Endothelial cell of umbilical vein (primary cell): ENCODE results near the gene TSHZ1. TPM values are rescaled to one million over a fixed set of nuclear protein-coding genes. Genes with fewer than 3 reads are reported as not detected.

Experiments
- BruUV-seq: library from RNA; stranded (reverse); fragments of 400-500 nt; replicated peaks from 2 replicates; lab custom pipeline; 2021; lab: Mats Ljungman, UMichigan
- CTCF ChIA-PET: fragments of 300-600, 350-600 bp; sonication (Branson Sonifier 250); formaldehyde crosslinking; loops from one replicate; lab custom pipeline; 2021; ENCODE audit warnings: antibody characterized with exemption, inconsistent platforms; lab: Charles Lee
- POLR2A ChIA-PET: fragments of 300-600, 350-600 bp; sonication (Branson Sonifier 250); formaldehyde crosslinking; loops from one replicate; lab custom pipeline; 2021; ENCODE audit warnings: antibody characterized with exemption, inconsistent platforms; lab: Charles Lee
- DNase-seq: peaks from one replicate; pipeline ENCODE4 v3.0.0-alpha.2; 2011; ENCODE audit warnings: low read depth, low spot score
- FAIRE-seq: peaks from 2 replicates; lab custom pipeline; 2011; peaks lifted over from hg19 to GRCh38; lab: Jason Lieb, UNC
- H2AFZ ChIP-seq: 2 replicates; pipeline ENCODE4 v1.6.0; 2012; ENCODE audit warnings: low read depth, low read length, control low read depth, inconsistent platforms
- H3K27ac ChIP-seq: 2 replicates; pipeline ENCODE4 v1.5.1; 2011; ENCODE audit warnings: low read depth, mild to moderate bottlenecking, control low read depth, low read length, moderate library complexity; ENCODE audit not compliant: insufficient read depth
- H3K27me3 ChIP-seq, 2 experiments: 2 replicates each; pipeline versions ENCODE4 v1.6.0 to v1.6.1; 2011; ENCODE audit warnings: low read length in 2 of 2, mixed read lengths in 1 of 2; ENCODE audit not compliant: control insufficient read depth in 2 of 2, insufficient read depth in 2 of 2
- H3K36me3 ChIP-seq, 2 experiments: 2 replicates in 1 of 2; 3 replicates in 1 of 2; pipeline ENCODE4 v1.5.1; 2011; ENCODE audit warnings: low read length in 2 of 2, mild to moderate bottlenecking in 1 of 2, moderate library complexity in 1 of 2; ENCODE audit not compliant: control insufficient read depth in 2 of 2, insufficient read depth in 2 of 2; ENCODE audit errors: extremely low read depth in 1 of 2
- H3K4me1 ChIP-seq: 3 replicates; pipeline ENCODE4 v1.5.1; 2011; ENCODE audit warnings: mild to moderate bottlenecking, low read length; ENCODE audit not compliant: control insufficient read depth, insufficient read depth; ENCODE audit errors: extremely low read depth
- H3K4me2 ChIP-seq: 2 replicates; pipeline ENCODE4 v1.6.1; 2011; ENCODE audit warnings: low read length, control low read depth, mixed read lengths; ENCODE audit not compliant: insufficient read depth
- H3K4me3 ChIP-seq, 3 experiments: fragments of 200-600 bp in 1 of 3; sonication (generic), shearing (Covaris generic) in 1 of 3; replicated peaks in 1 of 3; 2 replicates each; pipeline ENCODE4 v1.5.1; 2011 to 2016; ENCODE audit warnings: control low read depth in 3 of 3, low read length in 3 of 3, mild to moderate bottlenecking in 2 of 3, inconsistent platforms in 1 of 3, low read depth in 1 of 3, moderate library complexity in 1 of 3; ENCODE audit not compliant: insufficient read depth in 1 of 3
- H3K79me2 ChIP-seq: 2 replicates; pipeline ENCODE4 v1.6.0; 2012; ENCODE audit warnings: low read length, inconsistent platforms; ENCODE audit not compliant: control insufficient read depth, insufficient read depth
- H3K9ac ChIP-seq: replicated peaks from 2 replicates; pipeline ENCODE3; 2011; ENCODE audit warnings: low read length, control low read depth; ENCODE audit not compliant: insufficient read depth; ENCODE audit errors: extremely low read depth
- H3K9me1 ChIP-seq: replicated peaks from 3 replicates; pipeline ENCODE4 v1.6.0; 2011; ENCODE audit warnings: mild to moderate bottlenecking, low read length; ENCODE audit not compliant: control insufficient read depth, insufficient read depth; ENCODE audit errors: extremely low read depth
- H3K9me3 ChIP-seq: replicated peaks from 2 replicates; pipeline ENCODE4 v1.5.1; 2012; ENCODE audit warnings: low read length, inconsistent platforms; ENCODE audit not compliant: control insufficient read depth, insufficient read depth
- H4K20me1 ChIP-seq: replicated peaks from 2 replicates; pipeline ENCODE3; 2011; ENCODE audit warnings: mild to moderate bottlenecking, low read length; ENCODE audit not compliant: control insufficient read depth, insufficient read depth; ENCODE audit errors: extremely low read depth
- EZH2 ChIP-seq: IDR thresholded peaks from 2 replicates; pipeline ENCODE4 v1.6.1; 2012; ENCODE audit warnings: borderline replicate concordance, low read depth, mild to moderate bottlenecking, moderate library complexity, low read length, inconsistent platforms; ENCODE audit not compliant: severe bottlenecking
- FOS ChIP-seq: IDR thresholded peaks from 2 replicates; pipeline ENCODE4 v1.6.1; 2011; ENCODE audit warnings: mild to moderate bottlenecking, low read length, moderate library complexity, borderline replicate concordance; ENCODE audit not compliant: insufficient read depth
- GATA2 ChIP-seq: IDR thresholded peaks from 2 replicates; pipeline ENCODE4 v1.7.0; 2011; ENCODE audit warnings: low read depth, mild to moderate bottlenecking, moderate library complexity, mixed read lengths, low read length; ENCODE audit not compliant: insufficient read length, insufficient read depth
- JUN ChIP-seq: IDR thresholded peaks from 2 replicates; pipeline ENCODE4 v1.6.1; 2011; ENCODE audit warnings: borderline replicate concordance, low read depth; ENCODE audit not compliant: insufficient read length, insufficient read depth
- MYC ChIP-seq: IDR thresholded peaks from one replicate; pipeline ENCODE4 v1.6.1; 2011; ENCODE audit warnings: mild to moderate bottlenecking, low read depth, low read length
- POLR2A ChIP-seq: IDR thresholded peaks from 2 replicates; pipeline ENCODE4 v1.6.1; 2012; ENCODE audit warnings: low read depth, mild to moderate bottlenecking, control low read depth, low read length
- POLR2AphosphoS5 ChIP-seq: IDR thresholded peaks from 2 replicates; pipeline ENCODE4 v1.6.1; 2012; ENCODE audit warnings: low read depth, mild to moderate bottlenecking, control low read depth, low read length, moderate library complexity; ENCODE audit not compliant: insufficient read depth
- dilution Hi-C: fragments of 300-500 bp; cut with MboI; formaldehyde crosslinking; loops from one replicate; pipeline ENCODE4 v1.15.0; 2019; ENCODE audit warnings: low sequenced_read_pairs; ENCODE audit not compliant: extremely low pct_ligation_motif_present
- intact Hi-C: fragments of 100-400 bp; cut with micrococcal nuclease; formaldehyde crosslinking; loops from one replicate; pipeline ENCODE4 v1.10.0; 2022
- polyA plus RNA-seq, 4 experiments: library from polyadenylated mRNA; depleted of rRNA in 3 of 4; stranded (reverse) in 3 of 4; unstranded in 1 of 4; fragments of >200 nt; gene quantifications; 2 replicates each; pipeline versions ENCODE4 v1.2.1 to v1.2.3, GENCODE V29; 2011 to 2012; ENCODE audit warnings: missing spikeins in 1 of 4
- total RNA-seq: library from RNA; stranded (reverse); gene quantifications from 2 replicates; pipeline ENCODE4 v1.2.3, GENCODE V29; 2021
- TF ChIP-seq, protein P1 (sequence below), 2 donors: IDR thresholded peaks; 1 replicate in 1 of 2; 2 replicates in 1 of 2; pipeline ENCODE4 v1.5.1; 2011; ENCODE audit warnings: low read length in 2 of 2, mild to moderate bottlenecking in 2 of 2, moderate library complexity in 2 of 2, control low read depth in 1 of 2, inconsistent platforms in 1 of 2, low read depth in 1 of 2; ENCODE audit not compliant: insufficient read depth in 1 of 2; ENCODE audit errors: extremely low read depth in 1 of 2
- TF ChIP-seq, protein P2 (sequence below): IDR thresholded peaks from 2 replicates; pipeline ENCODE4 v1.6.1; 2011; ENCODE audit not compliant: insufficient read depth, insufficient read length

TSHZ1 gene
- total and polyA plus RNA-seq, 2 donors (not counting 3 experiments of a cell fraction or from before 2014, with no cell fraction given): 4.2 to 10.2 TPM

DNA sequence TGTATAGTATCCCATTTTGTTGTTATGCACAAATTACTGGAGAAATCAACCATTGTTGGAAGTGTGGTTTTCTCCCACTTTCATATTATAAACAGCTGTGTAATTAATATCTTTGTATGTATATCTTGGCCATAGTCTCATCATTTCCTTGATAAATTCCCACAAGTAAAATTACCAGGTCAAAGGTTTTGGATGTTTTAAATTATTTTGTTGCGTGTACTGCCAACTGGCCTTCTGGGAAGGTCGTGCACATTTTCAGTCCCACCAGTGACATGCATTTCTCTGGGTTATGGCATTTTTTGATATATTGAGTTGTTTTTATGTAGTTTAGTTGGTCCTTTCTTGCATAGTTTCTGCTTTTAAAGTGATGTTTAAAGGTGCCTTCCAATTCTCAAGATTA is 41.5 kb downstream of the TSHZ1 start:
- H3K27me3 ChIP-seq: no peaks in the 10 kb centered on the region
- H3K9me3 ChIP-seq: no peaks in the 10 kb centered on the region
- dilution Hi-C loops (no loop called here), intact Hi-C loops (no loop called here)
- no peak overlapping the region for H3K9ac ChIP-seq
- BruUV-seq: no TSS peak
- no peak overlapping the region for H2AFZ ChIP-seq
- H3K79me2 ChIP-seq: peaks cover 17% of the 10 kb centered on the region
- no peak overlapping the region for H3K27ac ChIP-seq
- no peak overlapping the region for H3K4me3 ChIP-seq
- H4K20me1 ChIP-seq: no peaks in the 10 kb centered on the region
- no peaks in the 10 kb centered on the region for H3K36me3 ChIP-seq
- DNase-seq: peak; percentile 53
- TF ChIP-seq, protein P1, sequence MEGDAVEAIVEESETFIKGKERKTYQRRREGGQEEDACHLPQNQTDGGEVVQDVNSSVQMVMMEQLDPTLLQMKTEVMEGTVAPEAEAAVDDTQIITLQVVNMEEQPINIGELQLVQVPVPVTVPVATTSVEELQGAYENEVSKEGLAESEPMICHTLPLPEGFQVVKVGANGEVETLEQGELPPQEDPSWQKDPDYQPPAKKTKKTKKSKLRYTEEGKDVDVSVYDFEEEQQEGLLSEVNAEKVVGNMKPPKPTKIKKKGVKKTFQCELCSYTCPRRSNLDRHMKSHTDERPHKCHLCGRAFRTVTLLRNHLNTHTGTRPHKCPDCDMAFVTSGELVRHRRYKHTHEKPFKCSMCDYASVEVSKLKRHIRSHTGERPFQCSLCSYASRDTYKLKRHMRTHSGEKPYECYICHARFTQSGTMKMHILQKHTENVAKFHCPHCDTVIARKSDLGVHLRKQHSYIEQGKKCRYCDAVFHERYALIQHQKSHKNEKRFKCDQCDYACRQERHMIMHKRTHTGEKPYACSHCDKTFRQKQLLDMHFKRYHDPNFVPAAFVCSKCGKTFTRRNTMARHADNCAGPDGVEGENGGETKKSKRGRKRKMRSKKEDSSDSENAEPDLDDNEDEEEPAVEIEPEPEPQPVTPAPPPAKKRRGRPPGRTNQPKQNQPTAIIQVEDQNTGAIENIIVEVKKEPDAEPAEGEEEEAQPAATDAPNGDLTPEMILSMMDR (IDR thresholded peaks at IDR 0.05; ENCODE audit: extremely low read depth in 1 of 2, insufficient read depth in 1 of 2, low read depth in 1 of 2, low read length in 2 of 2): no peak
- TF ChIP-seq FOS: no peak
- TF ChIP-seq EZH2: no peak
- TF ChIP-seq GATA2: no peak
- TF ChIP-seq JUN: no peak
- TF ChIP-seq, protein P2, sequence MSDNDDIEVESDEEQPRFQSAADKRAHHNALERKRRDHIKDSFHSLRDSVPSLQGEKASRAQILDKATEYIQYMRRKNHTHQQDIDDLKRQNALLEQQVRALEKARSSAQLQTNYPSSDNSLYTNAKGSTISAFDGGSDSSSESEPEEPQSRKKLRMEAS: no peak
- no peak for TF ChIP-seq MYC
- TF ChIP-seq POLR2AphosphoS5: no peak
- no peak for TF ChIP-seq POLR2A
- ChIA-PET POLR2A (no interaction called here), CTCF (interaction anchor here (1.2 kb wide), 1 partner anchor 12 kb away, joined by 3 read pairs; no protein-coding TSS in a partner anchor)
- H3K4me2 ChIP-seq: peak overlapping the region; percentile 12
- no peaks in the 10 kb centered on the region for H3K9me1 ChIP-seq
- no peak for FAIRE-seq
- H3K4me1 ChIP-seq: peaks cover 22% of the 10 kb centered on the region
